ENCODE measurements around the gene ZNF324. TPM values are rescaled to one million over a fixed set of nuclear protein-coding genes. Genes with fewer than 3 reads are reported as not detected.

Gene ZNF324
- total and polyA plus RNA-seq, 9 of the 15 experiments (the other 6 are each of a cell fraction or from before 2014, with no cell fraction given), result 0.92 to 16.4 (median 5.3) TPM

DNA sequence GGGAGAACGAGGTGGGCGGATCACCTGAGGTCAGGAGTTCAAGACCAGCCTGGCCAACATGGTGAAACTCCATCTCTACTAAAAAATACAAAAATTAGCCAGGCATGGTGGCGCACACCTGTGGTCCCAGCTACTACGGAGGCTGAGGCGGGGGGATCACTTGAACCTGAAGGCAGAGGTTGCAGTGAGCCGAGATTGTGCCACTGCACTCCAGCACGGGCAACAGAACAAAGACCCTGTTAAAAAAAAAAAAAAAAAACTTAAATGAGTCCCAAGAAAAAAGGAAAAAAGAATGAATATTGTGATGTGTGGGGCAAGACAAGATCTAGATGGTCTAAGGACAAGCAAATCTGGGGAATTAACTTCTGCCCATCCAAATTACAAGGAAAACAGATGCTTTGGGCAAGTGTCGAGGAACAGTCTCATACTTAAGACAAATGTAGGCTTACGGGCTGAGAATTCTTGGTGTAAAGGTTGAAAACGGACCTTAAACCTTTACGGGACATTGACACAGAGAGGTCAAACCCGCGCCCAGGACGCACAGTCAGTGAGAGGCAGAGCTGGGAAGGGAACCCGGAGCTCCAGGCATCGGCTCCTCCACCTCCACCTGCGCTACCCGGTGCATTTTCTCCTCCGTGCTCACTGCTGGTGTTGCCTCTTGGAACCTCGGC is 656 bp upstream of the ZNF324 start (continued):
- no peak for TF ChIP-seq MEF2A (IDR thresholded peaks at IDR 0.05; ENCODE audit: control insufficient read depth, low read depth, low read length)

GRCh38 chr19:58468216-58468839 is 1.4 kb downstream of the ZNF324 start:
- 44% methylated on average over 5 of the region's 5 CpGs for WGBS (ENCODE audit: insufficient coverage, low coverage, missing lambda C conversion rate)
- CTCF ChIA-PET (ENCODE audit: low intra/inter-chr PET ratio), result no interaction called here
- Histone ChIP-seq H3K4me1 (replicated peaks in 1 of 2; ENCODE audit: control insufficient read depth in 2 of 2, insufficient read depth in 2 of 2, low read length in 2 of 2) (peaks cover 10 to 24% of the 10 kb centered on the region in 2 experiments; a peak in 4 of 5 replicates), H3K4me3 (peak overlapping the region; percentile 71; the same call in 1 of the 2 replicates), H3K4me2 (ENCODE audit: insufficient read depth, low read length) (peak overlapping the region; percentile 42), H3K9ac (ENCODE audit: insufficient read depth in 1 of 2, low read depth in 2 of 2, low read length in 2 of 2) (peak overlapping the region in 1 of 2 experiments; percentile 46; a peak in 2 of 4 replicates), H3K79me2 (ENCODE audit: control insufficient read depth, insufficient read depth, low read length) (peaks cover 26% of the 10 kb centered on the region), H3K9me3 (replicated peaks; ENCODE audit: control insufficient read depth, insufficient read depth, low read depth, low read length) (no peaks in the 10 kb centered on the region), H3K36me3 (ENCODE audit: control insufficient read depth, insufficient read depth, low read length) (peaks cover 38% of the 10 kb centered on the region; the same call in 2 of the 3 replicates), H3K27ac (ENCODE audit: extremely low read depth, low read depth, low read length) (no peak overlapping the region), H3K9me1 (ENCODE audit: control insufficient read depth, insufficient read depth, low read length) (peaks cover 14% of the 10 kb centered on the region), H3K27me3 (ENCODE audit: control insufficient read depth in 2 of 2, insufficient read depth in 2 of 2, low read length in 2 of 2) (no peaks in the 10 kb centered on the region), H2AFZ (ENCODE audit: low read depth, low read length) (no peak overlapping the region), H4K20me1 (replicated peaks; ENCODE audit: control insufficient read depth, insufficient read depth, low read length) (0 out of 2 replicates have a peak, but pooled peaks cover 3% of the 10 kb centered on the region)
- no TSS peak for BruUV-seq (replicated peaks)
- intact Hi-C loops (cut with micrococcal nuclease), result loop anchor here (5.0 kb wide), 1 partner anchor 61 kb away; the partner anchor contains the start of gene ZNF584
- ATAC-seq, result no peak
- FAIRE-seq, result no peak
- POLR2A ChIA-PET, result interaction anchor here (0.6 to 1.6 kb wide), 3 partner anchors 17 to 169 kb away, joined by 3 to 6 read pairs (median 3); partner anchors contain the start of gene ZNF324B
- TF ChIP-seq CTCF (IDR thresholded peaks at IDR 0.05 in 2 of 3, conservative IDR thresholded peaks at IDR 0.05 in 1 of 3; ENCODE audit: insufficient read depth in 2 of 3, low read depth in 1 of 3, low read length in 3 of 3), result 0 out of 6 replicates have a peak, but pooled peaks of 1 of the 3 experiments have one; percentile 19
- no peak for TF ChIP-seq NCOA6 (IDR thresholded peaks at IDR 0.05)
- peak in 1 of 2 experiments; percentile 24; a peak in 1 of 4 replicates for TF ChIP-seq RAD21 (CRISPR knock-in tag; conservative IDR thresholded peaks at IDR 0.05 in 1 of 2, IDR thresholded peaks at IDR 0.05 in 1 of 2)
- 0 out of 2 replicates have a peak, but pooled peaks have one; percentile 19 for TF ChIP-seq ZBTB7A (IDR thresholded peaks at IDR 0.05; ENCODE audit: borderline replicate concordance, control insufficient read depth, low read depth, low read length)
- peak; percentile 29; the same call in 1 of the 2 replicates for TF ChIP-seq RBFOX2 (IDR thresholded peaks at IDR 0.05; ENCODE audit: low read depth, low read length)
- TF ChIP-seq POLR2A (conservative IDR thresholded peaks at IDR 0.05), result 0 out of 2 replicates have a peak, but pooled peaks have one; percentile 18
- TF ChIP-seq MECOM (CRISPR knock-in tag; IDR thresholded peaks at IDR 0.05), result no peak
- TF ChIP-seq POLR2G (IDR thresholded peaks at IDR 0.05; ENCODE audit: low read depth, low read length), result 0 out of 2 replicates have a peak, but pooled peaks have one; percentile 10
- TF ChIP-seq HNRNPH1 (optimal IDR thresholded peaks at IDR 0.05; ENCODE audit: low read depth, low read length), result no peak
- peak in 1 of 4 experiments; percentile 38 for DNase-seq (ENCODE audit: extremely low read depth in 1 of 4, low spot score in 3 of 4)
- in situ Hi-C loops (cut with MboI), result no loop called here

All from K562 (cell line).